Measurements from ENCODE around the gene PLCH2.

- TF ChIP-seq CTCF (conservative IDR thresholded peaks at IDR 0.05; ENCODE audit: low read length) (no peak), EZH2phosphoT487 (IDR thresholded peaks at IDR 0.05; ENCODE audit: borderline replicate concordance, low read depth, low read length) (no peak)
These were observed 6.8 kb upstream of the PLCH2 start for GRCh38 chr1:2469103-2469940.
